ENCODE measurements around the gene SLC16A7. TPM values are rescaled to one million over a fixed set of nuclear protein-coding genes. Genes with fewer than 3 reads are reported as not detected.
"Not testable (repeated sequence)": the region's sequence is repeated elsewhere in the genome, so short reads cannot be mapped to it uniquely, and the experiment has no call there.

The SLC16A7 gene
- total RNA-seq, 2 donors from 2014 or later, result 2.2 to 3.6 TPM

DNA sequence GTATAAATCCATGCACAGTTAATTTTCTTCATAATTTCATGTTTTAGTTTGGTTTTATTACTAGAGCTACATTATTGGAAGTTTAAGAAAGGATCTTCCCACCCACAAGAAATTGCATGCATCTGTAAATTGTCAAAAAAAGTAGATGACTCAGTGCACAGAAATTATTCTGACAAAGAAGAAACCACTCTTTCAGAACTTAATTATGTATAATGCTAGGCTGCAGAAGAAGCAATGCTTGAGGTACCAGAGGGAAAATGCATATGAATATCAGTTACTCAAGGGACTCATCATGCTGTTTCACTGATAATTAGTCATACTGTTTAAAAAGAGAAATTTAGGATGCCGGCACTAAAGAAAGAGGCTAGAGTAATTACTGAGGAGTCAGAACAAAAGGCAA is 147.0 kb downstream of the SLC16A7 start:
- Mint-ChIP-seq H3K4me1 (peaks cover 8% of the 10 kb centered on the region), H3K4me3 (no peak overlapping the region), H3K36me3 (ENCODE audit: low read depth) (no peaks in the 10 kb centered on the region), H3K9me3 (peaks cover 2% of the 10 kb centered on the region), H3K27me3 (ENCODE audit: insufficient read depth) (no peaks in the 10 kb centered on the region), H3K27ac (no peak overlapping the region)
- peaks cover 3% of the 10 kb centered on the region for H3K4me1 ChIP-seq (ENCODE audit: control insufficient read depth, insufficient read depth, low read length)
- no peak overlapping the region for H3K9ac ChIP-seq (ENCODE audit: extremely low read depth, low read length, poor library complexity, severe bottlenecking)
- no peaks in the 10 kb centered on the region for H3K36me3 ChIP-seq (ENCODE audit: control insufficient read depth, insufficient read depth, low read length)
- 100% methylated on average over 1 of the region's 1 CpG; no CpG with 5 or more reads in 1 of the 2 experiments for WGBS, 2 experiments (ENCODE audit: insufficient coverage in 1 of 2, insufficient read length in 1 of 2)
- no peaks in the 10 kb centered on the region for H3K9me3 ChIP-seq (ENCODE audit: control insufficient read depth, low read length)
- TF ChIP-seq, protein P1, sequence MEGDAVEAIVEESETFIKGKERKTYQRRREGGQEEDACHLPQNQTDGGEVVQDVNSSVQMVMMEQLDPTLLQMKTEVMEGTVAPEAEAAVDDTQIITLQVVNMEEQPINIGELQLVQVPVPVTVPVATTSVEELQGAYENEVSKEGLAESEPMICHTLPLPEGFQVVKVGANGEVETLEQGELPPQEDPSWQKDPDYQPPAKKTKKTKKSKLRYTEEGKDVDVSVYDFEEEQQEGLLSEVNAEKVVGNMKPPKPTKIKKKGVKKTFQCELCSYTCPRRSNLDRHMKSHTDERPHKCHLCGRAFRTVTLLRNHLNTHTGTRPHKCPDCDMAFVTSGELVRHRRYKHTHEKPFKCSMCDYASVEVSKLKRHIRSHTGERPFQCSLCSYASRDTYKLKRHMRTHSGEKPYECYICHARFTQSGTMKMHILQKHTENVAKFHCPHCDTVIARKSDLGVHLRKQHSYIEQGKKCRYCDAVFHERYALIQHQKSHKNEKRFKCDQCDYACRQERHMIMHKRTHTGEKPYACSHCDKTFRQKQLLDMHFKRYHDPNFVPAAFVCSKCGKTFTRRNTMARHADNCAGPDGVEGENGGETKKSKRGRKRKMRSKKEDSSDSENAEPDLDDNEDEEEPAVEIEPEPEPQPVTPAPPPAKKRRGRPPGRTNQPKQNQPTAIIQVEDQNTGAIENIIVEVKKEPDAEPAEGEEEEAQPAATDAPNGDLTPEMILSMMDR (conservative IDR thresholded peaks at IDR 0.05), result no peak
- DNase-seq, result no peak
- no peak overlapping the region for H3K4me3 ChIP-seq (ENCODE audit: low read length)
- H3K27me3 ChIP-seq (ENCODE audit: control insufficient read depth, insufficient read depth, low read length, poor library complexity, severe bottlenecking), result no peaks in the 10 kb centered on the region
- H3K27ac ChIP-seq (ENCODE audit: low read depth, low read length), result no peak overlapping the region

DNA sequence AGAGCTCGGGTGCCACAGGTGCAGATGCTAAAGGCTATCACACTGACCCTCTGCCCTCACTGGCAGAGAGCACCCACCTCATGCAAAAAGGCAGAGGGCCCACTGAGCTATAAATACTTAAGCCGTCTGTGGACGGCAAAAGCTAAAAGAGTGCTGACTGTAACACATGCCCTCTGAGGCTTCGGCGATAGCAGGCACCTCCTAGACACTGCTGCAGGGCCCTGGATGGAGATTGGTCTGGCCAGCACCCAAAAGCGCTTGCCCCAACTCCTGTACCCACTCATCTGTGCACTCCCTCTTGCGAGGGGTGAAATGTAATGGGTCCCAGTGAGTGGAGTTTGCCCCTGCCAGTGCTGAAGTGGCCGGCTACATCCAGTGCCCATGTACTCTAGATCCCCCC is 148.7 kb downstream of the SLC16A7 start:
- no peaks in the 10 kb centered on the region for H3K4me1 ChIP-seq (ENCODE audit: control insufficient read depth, insufficient read depth, low read length)
- Mint-ChIP-seq H3K27ac (no peak overlapping the region), H3K4me1 (no peaks in the 10 kb centered on the region), H3K27me3 (ENCODE audit: insufficient read depth) (no peaks in the 10 kb centered on the region), H3K9me3 (peaks cover 5% of the 10 kb centered on the region), H3K4me3 (no peak overlapping the region), H3K36me3 (ENCODE audit: low read depth) (no peaks in the 10 kb centered on the region)
- no peaks in the 10 kb centered on the region for H3K27me3 ChIP-seq (ENCODE audit: control insufficient read depth, insufficient read depth, low read length, poor library complexity, severe bottlenecking)
- WGBS, 2 experiments (ENCODE audit: insufficient coverage in 1 of 2, insufficient read length in 1 of 2), result 87 to 92% methylated on average over 4 to 8 of the region's 8 CpGs
- no peak overlapping the region for H3K4me3 ChIP-seq (ENCODE audit: low read length)
- TF ChIP-seq, protein P1 (conservative IDR thresholded peaks at IDR 0.05), result no peak
- no peaks in the 10 kb centered on the region for H3K36me3 ChIP-seq (ENCODE audit: control insufficient read depth, insufficient read depth, low read length)
- no peak for DNase-seq
- no peak overlapping the region for H3K9ac ChIP-seq (ENCODE audit: extremely low read depth, low read length, poor library complexity, severe bottlenecking)
- no peaks in the 10 kb centered on the region for H3K9me3 ChIP-seq (ENCODE audit: control insufficient read depth, low read length)
- H3K27ac ChIP-seq (ENCODE audit: low read depth, low read length), result no peak overlapping the region

DNA sequence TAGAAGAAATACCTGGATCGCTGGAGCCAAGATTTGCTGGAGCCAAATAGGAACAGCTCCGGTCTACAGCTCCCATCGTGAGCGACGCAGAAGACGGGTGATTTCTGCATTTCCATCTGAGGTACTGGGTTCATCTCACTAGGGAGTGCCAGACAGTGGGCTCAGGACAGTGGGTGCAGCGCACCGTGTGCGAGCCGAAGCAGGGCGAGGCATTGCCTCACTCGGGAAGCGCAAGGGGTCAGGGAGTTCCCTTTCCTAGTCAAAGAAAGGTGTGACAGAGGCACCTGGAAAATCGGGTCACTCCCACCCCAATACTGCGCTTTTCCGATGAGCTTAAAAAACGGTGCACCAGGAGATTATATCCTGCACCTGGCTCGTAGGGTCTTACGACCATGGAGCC is 155.3 kb downstream of the SLC16A7 start:
- H3K36me3 Mint-ChIP-seq (ENCODE audit: low read depth); H3K4me3 ChIP-seq (ENCODE audit: low read length); H3K4me1 ChIP-seq (ENCODE audit: control insufficient read depth, insufficient read depth, low read length); H3K4me3 Mint-ChIP-seq; H3K9ac ChIP-seq (ENCODE audit: extremely low read depth, low read length, poor library complexity, severe bottlenecking); H3K27ac Mint-ChIP-seq; H3K27me3 Mint-ChIP-seq (ENCODE audit: insufficient read depth); H3K4me1 Mint-ChIP-seq; H3K27ac ChIP-seq (ENCODE audit: low read depth, low read length); H3K27me3 ChIP-seq (ENCODE audit: control insufficient read depth, insufficient read depth, low read length, poor library complexity, severe bottlenecking); H3K36me3 ChIP-seq (ENCODE audit: control insufficient read depth, insufficient read depth, low read length); DNase-seq; H3K9me3 ChIP-seq (ENCODE audit: control insufficient read depth, low read length): not testable (repeated sequence)
- 96 to 98% methylated on average over 5 to 19 of the region's 19 CpGs for WGBS, 2 experiments (ENCODE audit: insufficient coverage in 1 of 2, insufficient read length in 1 of 2)
- peaks cover 31% of the 10 kb centered on the region for H3K9me3 Mint-ChIP-seq

DNA sequence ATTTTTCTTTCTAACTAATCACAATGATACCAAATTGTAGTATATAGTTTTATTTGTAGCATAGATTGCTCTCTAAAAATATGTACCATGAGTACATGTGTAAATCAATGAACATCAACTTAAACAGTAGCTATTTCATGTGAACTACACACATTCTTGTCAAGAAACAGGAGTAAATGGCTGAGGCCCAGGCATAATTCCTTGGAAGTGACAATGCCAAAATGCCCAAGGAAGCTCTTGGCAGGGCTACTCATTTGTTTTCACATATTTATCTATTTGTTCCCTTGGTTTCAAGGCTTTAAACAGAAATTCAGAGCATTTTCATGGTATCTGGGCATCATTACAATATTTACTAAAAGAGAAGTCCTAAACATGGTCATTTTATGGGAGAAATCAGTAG is 165.7 kb downstream of the SLC16A7 start:
- Mint-ChIP-seq H3K9me3 (no peaks in the 10 kb centered on the region), H3K27me3 (ENCODE audit: insufficient read depth) (no peaks in the 10 kb centered on the region), H3K4me1 (peaks cover 9% of the 10 kb centered on the region), H3K4me3 (no peak overlapping the region), H3K36me3 (ENCODE audit: low read depth) (no peaks in the 10 kb centered on the region), H3K27ac (no peak overlapping the region)
- no peaks in the 10 kb centered on the region for H3K27me3 ChIP-seq (ENCODE audit: control insufficient read depth, insufficient read depth, low read length, poor library complexity, severe bottlenecking)
- no peak overlapping the region for H3K9ac ChIP-seq (ENCODE audit: extremely low read depth, low read length, poor library complexity, severe bottlenecking)
- TF ChIP-seq, protein P1 (conservative IDR thresholded peaks at IDR 0.05), result no peak
- H3K27ac ChIP-seq (ENCODE audit: low read depth, low read length), result no peak overlapping the region
- DNase-seq, result no peak
- H3K4me1 ChIP-seq (ENCODE audit: control insufficient read depth, insufficient read depth, low read length), result no peaks in the 10 kb centered on the region
- H3K36me3 ChIP-seq (ENCODE audit: control insufficient read depth, insufficient read depth, low read length), result no peaks in the 10 kb centered on the region
- no peak overlapping the region for H3K4me3 ChIP-seq (ENCODE audit: low read length)
- no peaks in the 10 kb centered on the region for H3K9me3 ChIP-seq (ENCODE audit: control insufficient read depth, low read length)

Data from endodermal cell (in vitro differentiated cells).